Mucosa of descending colon (tissue), 3 donors: ENCODE results near the gene PAQR5. TPM values are rescaled to one million over a fixed set of nuclear protein-coding genes. Genes with fewer than 3 reads are reported as not detected.
"Not testable (repeated sequence)": the region's sequence is repeated elsewhere in the genome, so short reads cannot be mapped to it uniquely, and the experiment has no call there.

ENCODE experiments used
- ATAC-seq: fragments of 200-7000 bp; cut with Tn5 transposase; one replicate; pipeline ENCODE4 v1.9.1; 2020; ENCODE audit warnings: mild to moderate bottlenecking, moderate library complexity
- DNase-seq, 3 donors: peaks; one replicate each; pipeline ENCODE4 v3.0.0-alpha.2; 2020
- H3K36me3 ChIP-seq: fragments of 200-600 bp; one replicate; pipeline ENCODE4 v1.8.0; 2021; ENCODE audit warnings: low read depth, mild to moderate bottlenecking
- H3K4me1 ChIP-seq: fragments of 200-600 bp; one replicate; pipeline ENCODE4 v1.8.0; 2021; ENCODE audit warnings: low read depth, mild to moderate bottlenecking
- H3K4me3 ChIP-seq: fragments of 200-600 bp; one replicate; pipeline ENCODE4 v1.8.0; 2021; ENCODE audit warnings: mild to moderate bottlenecking
- H3K9me3 ChIP-seq: fragments of 200-600 bp; one replicate; pipeline ENCODE4 v1.8.0; 2021; ENCODE audit warnings: mild to moderate bottlenecking
- CTCF ChIP-seq: fragments of 200-600 bp; IDR thresholded peaks from one replicate; pipeline ENCODE4 v1.8.0; 2022; ENCODE audit warnings: antibody characterized with exemption, mild to moderate bottlenecking
- intact Hi-C, 2 donors: fragments of 100-400 bp; cut with DNase I in 1 of 2; cut with micrococcal nuclease in 1 of 2; formaldehyde crosslinking; loops; one replicate each; pipeline versions ENCODE4 v1.11.0 to v1.11.1; 2022; cut with DNase I, micrococcal nuclease
- total RNA-seq, 3 donors: library from RNA; stranded (reverse); fragmentation: NEBNext Ultra II Directional in 2 of 3; extraction: Animal tissue kit (Norgen Biotek cat#: 25700) in 2 of 3; gene quantifications; one replicate each; pipeline versions ENCODE4 v1.2.1 to v1.2.4, GENCODE V29; 2021 to 2023
- donor health status: DM: no; HTN: no; CAD: no; lungs with moderate emphysema.
- donor health status: DM: no; HTN: no; CAD: no.
- donor health status: DM: no; HTN: yes; CAD: no.

Gene PAQR5
- total RNA-seq, 3 donors from 2014 or later = 27.7 to 82.6 (median 37.7) TPM

- TF ChIP-seq CTCF = no peak
- Histone ChIP-seq H3K4me1 (peaks cover 2% of the 10 kb centered on the region), H3K36me3 (no peaks in the 10 kb centered on the region), H3K4me3 (no peak overlapping the region), H3K9me3 (no peaks in the 10 kb centered on the region)
- no peak for ATAC-seq
- intact Hi-C loops = no loop called here
- DNase-seq = no peak
Measured at GRCh38 chr15:69296606-69297005, 2.1 kb upstream of the PAQR5 start.

GRCh38 chr15:69297642-69298353 is 914 bp upstream of the PAQR5 start:
- DNase-seq = no peak
- intact Hi-C loops = no loop called here

GRCh38 chr15:69298354-69298696 is 387 bp upstream of the PAQR5 start:
- no peak for TF ChIP-seq CTCF
- no peak for DNase-seq
- peak; percentile 1 for ATAC-seq
- H3K36me3 ChIP-seq = no peaks in the 10 kb centered on the region
- no peak overlapping the region for H3K4me3 ChIP-seq
- H3K9me3 ChIP-seq = no peaks in the 10 kb centered on the region
- intact Hi-C loops = no loop called here
- peaks cover 2% of the 10 kb centered on the region for H3K4me1 ChIP-seq

More at GRCh38 chr15:69297642-69298353, 914 bp upstream of the PAQR5 start:
- no peak for TF ChIP-seq CTCF
- H3K4me1 ChIP-seq = peaks cover 2% of the 10 kb centered on the region
- no peak overlapping the region for H3K4me3 ChIP-seq
- no peaks in the 10 kb centered on the region for H3K9me3 ChIP-seq
- H3K36me3 ChIP-seq = no peaks in the 10 kb centered on the region
- no peak for ATAC-seq

DNA sequence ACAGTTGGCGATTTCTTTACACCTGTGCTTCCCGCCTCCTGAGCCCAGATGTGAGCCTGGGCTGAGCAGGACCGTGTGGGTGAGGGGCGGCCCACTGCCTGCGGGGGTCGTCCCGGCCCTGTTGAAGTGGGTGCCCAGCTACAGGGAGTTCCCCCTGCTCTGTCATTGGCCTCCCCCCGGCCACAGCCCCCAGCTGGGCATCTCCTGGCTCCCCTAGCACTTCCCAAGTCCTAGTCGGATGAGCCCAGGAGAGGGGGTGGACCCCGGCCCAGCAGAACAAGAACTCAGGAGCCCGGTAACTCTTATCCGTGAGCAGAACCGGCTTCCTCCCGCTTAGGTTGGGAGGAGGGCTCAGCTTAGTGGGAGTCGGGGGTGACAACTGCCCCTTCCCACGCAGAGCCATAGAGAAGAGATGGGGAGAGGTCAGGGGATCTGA is 757 bp downstream of the PAQR5 start:
- DNase-seq (no peak), ATAC-seq (peak; percentile 6)
- no peak for TF ChIP-seq CTCF
- Histone ChIP-seq H3K9me3 (no peaks in the 10 kb centered on the region), H3K4me1 (peaks cover 2% of the 10 kb centered on the region), H3K4me3 (peak overlapping the region; percentile 40), H3K36me3 (no peaks in the 10 kb centered on the region)
- intact Hi-C loops = no loop called here

DNA sequence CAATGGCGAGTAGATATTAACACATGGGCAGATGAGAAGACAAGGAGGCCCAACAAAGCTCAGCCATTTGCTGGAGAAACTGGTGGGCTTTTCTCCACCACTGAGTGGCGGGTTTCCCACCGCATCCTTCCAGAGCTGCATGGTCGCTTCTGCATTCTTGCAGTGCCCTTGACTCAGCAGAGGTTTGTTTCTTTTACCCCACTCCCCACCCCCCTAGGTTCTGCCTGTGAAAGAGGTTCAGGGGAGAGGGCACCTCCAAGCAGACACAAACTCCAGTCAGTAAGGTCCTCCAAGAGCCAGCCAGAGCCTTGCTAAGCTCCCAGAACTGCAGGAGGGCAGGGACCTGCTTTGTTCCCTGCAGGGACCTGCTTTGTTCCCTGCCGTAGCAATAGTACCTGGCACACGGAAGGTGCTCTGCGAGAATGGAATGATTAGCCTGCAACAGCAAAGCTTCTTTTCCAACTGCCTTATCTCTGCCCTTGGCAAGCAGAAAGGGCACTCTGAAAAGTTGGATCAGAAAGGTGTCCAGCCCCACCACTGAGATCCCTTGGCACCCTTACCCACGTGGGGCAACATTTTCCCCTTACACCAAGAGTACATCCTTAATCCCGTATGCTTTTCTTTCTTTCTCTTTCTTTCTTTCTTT is 1.4 kb downstream of the PAQR5 start:
- TF ChIP-seq CTCF = no peak
- intact Hi-C loops = no loop called here
- ATAC-seq = peak; percentile 40

GRCh38 chr15:69301101-69301500 is 2.4 kb downstream of the PAQR5 start:
- ATAC-seq, intact Hi-C loops, H3K4me3 ChIP-seq, DNase-seq, H3K36me3 ChIP-seq, H3K9me3 ChIP-seq: not testable (repeated sequence)
- H3K4me1 ChIP-seq = peaks cover 13% of the 10 kb centered on the region

More for the DNA sequence above, 1.4 kb downstream of the PAQR5 start:
- peak in 1 of 3 donors; percentile 57 for DNase-seq
- H3K4me3 ChIP-seq = no peak overlapping the region
- H3K36me3 ChIP-seq = no peaks in the 10 kb centered on the region
- H3K9me3 ChIP-seq = no peaks in the 10 kb centered on the region
- peaks cover 5% of the 10 kb centered on the region for H3K4me1 ChIP-seq

GRCh38 chr15:69302087-69302486 is 3.4 kb downstream of the PAQR5 start:
- H3K9me3 ChIP-seq, H3K4me3 ChIP-seq, DNase-seq, ATAC-seq, H3K36me3 ChIP-seq, intact Hi-C loops: not testable (repeated sequence)
- peaks cover 13% of the 10 kb centered on the region for H3K4me1 ChIP-seq
